ENCODE results near the gene GOLGA8A.
"Not testable (repeated sequence)": the region's sequence is repeated elsewhere in the genome, so short reads cannot be mapped to it uniquely, and the experiment has no call there.

Gene GOLGA8A

GRCh38 chr15:34409511-34409910 is 28.1 kb downstream of the GOLGA8A start:
- DNase-seq (ENCODE audit: low spot score) = not testable (repeated sequence)

- DNase-seq (ENCODE audit: low spot score) = not testable (repeated sequence)
Observed at GRCh38 chr15:34408973-34409372, 28.6 kb downstream of the GOLGA8A start.

GRCh38 chr15:34403899-34404298 is 33.7 kb downstream of the GOLGA8A start:
- not testable (repeated sequence) for DNase-seq (ENCODE audit: low spot score)

GRCh38 chr15:34403160-34403598 is 34.4 kb downstream of the GOLGA8A start:
- DNase-seq (ENCODE audit: low spot score) = not testable (repeated sequence)

- DNase-seq (ENCODE audit: low spot score) = not testable (repeated sequence)
Observed at GRCh38 chr15:34397637-34398259, 39.9 kb downstream of the GOLGA8A start.

GRCh38 chr15:34392981-34393380 is 44.6 kb downstream of the GOLGA8A start:
- DNase-seq (ENCODE audit: low spot score) = not testable (repeated sequence)

DNA sequence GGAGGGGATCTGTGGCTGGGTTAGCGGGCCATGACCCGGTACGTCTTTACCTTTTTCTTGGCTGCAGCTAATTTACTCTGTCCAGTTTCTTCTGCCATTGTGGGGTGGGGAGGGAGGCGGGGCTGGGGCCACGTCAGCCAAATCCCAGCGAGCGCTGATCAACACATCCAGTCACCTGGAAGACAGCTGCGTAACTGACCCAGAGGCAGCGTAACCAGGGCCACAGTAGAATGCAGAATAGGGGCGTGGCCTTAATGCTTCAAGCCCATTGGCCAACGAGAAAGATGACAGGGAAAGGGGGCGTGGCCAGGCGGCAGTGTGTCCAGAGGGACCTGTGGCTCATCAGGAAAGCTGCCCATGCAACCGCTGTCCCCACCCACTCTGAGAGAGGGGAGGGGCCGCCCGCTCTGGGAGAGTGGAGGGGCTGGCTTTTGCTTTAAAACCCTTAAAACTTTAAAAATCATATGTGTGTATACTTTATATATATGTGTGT is 48.0 kb downstream of the GOLGA8A start:
- not testable (repeated sequence) for DNase-seq (ENCODE audit: low spot score)

All from left forelimb (tissue), 1 donor.